GM12878 (cell line): ENCODE measurements around the gene IFNL1. TPM values are rescaled to one million over a fixed set of nuclear protein-coding genes. Genes with fewer than 3 reads are reported as not detected.

Source experiments
- ATAC-seq: fragments of 200-7000 bp; cut with Tn5 transposase; 3 replicates; pipeline ENCODE4 v1.9.1; 2020; ENCODE audit warnings: mild to moderate bottlenecking, moderate library complexity
- BruUV-seq: library from RNA; stranded (reverse); fragments of 400-500 nt; replicated peaks from 2 replicates; lab custom pipeline; 2021; lab: Mats Ljungman, UMichigan
- CTCF ChIA-PET: fragments of 300-600 bp; sonication (Branson Sonifier 250); formaldehyde crosslinking; extraction: SDS; loops from one replicate; lab custom pipeline; 2021; ENCODE audit warnings: inconsistent platforms; lab: Yijun Ruan, JAX
- POLR2A ChIA-PET: fragments of 350-600 bp; formaldehyde crosslinking; extraction: SDS; loops from one replicate; lab custom pipeline; 2021; ENCODE audit warnings: inconsistent platforms; lab: Charles Lee
- RAD21 ChIA-PET: fragments of 300-600 bp; sonication (Branson Sonifier 250); formaldehyde crosslinking; loops from one replicate; lab custom pipeline; 2023; ENCODE audit warnings: antibody characterized with exemption; ENCODE audit not compliant: unreplicated experiment; lab: Charles Lee
- SMC1A ChIA-PET: fragments of 300-600 bp; sonication (Branson Sonifier 250); formaldehyde crosslinking; loops from one replicate; lab custom pipeline; 2023; ENCODE audit not compliant: unreplicated experiment, uncharacterized antibody; lab: Charles Lee
- DNase-seq: peaks from one replicate; pipeline ENCODE4 v3.0.0-alpha.2; 2011; ENCODE audit warnings: low read depth, low spot score
- FAIRE-seq: peaks from 3 replicates; lab custom pipeline; 2011; peaks lifted over from hg19 to GRCh38; lab: Jason Lieb, UNC
- H2AFZ ChIP-seq: 2 replicates; pipeline ENCODE4 v1.6.0; 2011; ENCODE audit warnings: low read depth, low read length, control low read depth; ENCODE audit not compliant: control insufficient read depth
- H3K27ac ChIP-seq: 2 replicates; pipeline ENCODE4 v1.5.1; 2011; ENCODE audit warnings: control low read depth; ENCODE audit not compliant: control insufficient read depth, insufficient read depth
- H3K27me3 ChIP-seq, 2 experiments: replicated peaks in 1 of 2; 2 replicates each; pipeline versions ENCODE4 v1.6.0 to v1.6.1; 2011; ENCODE audit warnings: low read length in 1 of 2; ENCODE audit not compliant: control insufficient read depth in 2 of 2, insufficient read depth in 2 of 2
- H3K36me3 ChIP-seq, 2 experiments: 2 replicates each; pipeline ENCODE4 v1.5.1; 2011; ENCODE audit warnings: low read length in 1 of 2; ENCODE audit not compliant: control insufficient read depth in 2 of 2, insufficient read depth in 2 of 2
- H3K4me1 ChIP-seq: 2 replicates; pipeline ENCODE4 v1.6.1; 2011; ENCODE audit warnings: mild to moderate bottlenecking, low read length, moderate library complexity, mixed read lengths; ENCODE audit not compliant: control insufficient read depth, insufficient read depth
- H3K4me2 ChIP-seq: 2 replicates; pipeline ENCODE4 v1.6.0; 2011; ENCODE audit warnings: control low read depth; ENCODE audit not compliant: control insufficient read depth, insufficient read depth
- H3K4me3 ChIP-seq: fragments of 200-600 bp; sonication (generic); 2 replicates; pipeline ENCODE4 v1.5.1; 2016
- H3K79me2 ChIP-seq: 2 replicates; pipeline ENCODE4 v1.6.0; 2011; ENCODE audit warnings: low read length; ENCODE audit not compliant: control insufficient read depth, insufficient read depth
- H3K9ac ChIP-seq: 2 replicates; pipeline ENCODE4 v1.8.0; 2011; ENCODE audit warnings: low read length, control low read depth, mixed read lengths; ENCODE audit not compliant: control insufficient read depth, insufficient read depth
- H3K9me3 ChIP-seq: replicated peaks from 3 replicates; pipeline ENCODE4 v1.5.1; 2011; ENCODE audit warnings: mild to moderate bottlenecking, low read length; ENCODE audit not compliant: control insufficient read depth, insufficient read depth
- H4K20me1 ChIP-seq: 2 replicates; pipeline ENCODE4 v1.6.0; 2011; ENCODE audit not compliant: control insufficient read depth, insufficient read depth
- ATF2 ChIP-seq: IDR thresholded peaks from 2 replicates; pipeline ENCODE4 v1.6.1; 2012; ENCODE audit warnings: low read length, inconsistent platforms
- BACH1 ChIP-seq: fragments of 450-650 bp; IDR thresholded peaks from 2 replicates; pipeline ENCODE4 v1.6.1; 2017; ENCODE audit warnings: mild to moderate bottlenecking, borderline replicate concordance
- BHLHE40 ChIP-seq, 2 experiments: fragments of 450-650 bp in 1 of 2; IDR thresholded peaks; 2 replicates each; pipeline ENCODE4 v1.6.1; 2011 to 2017; ENCODE audit warnings: low read depth in 2 of 2, borderline replicate concordance in 1 of 2, improper control_type of control experiment in 1 of 2, low read length in 1 of 2, mild to moderate bottlenecking in 1 of 2
- E2F4 ChIP-seq: IDR thresholded peaks from 2 replicates; pipeline ENCODE4 v1.6.1; 2012; ENCODE audit warnings: low read depth, low read length, improper control_type of control experiment
- EP300 ChIP-seq, 2 experiments: fragments of 150-350 bp in 1 of 2; IDR thresholded peaks; 2 replicates each; pipeline ENCODE4 v1.6.1; 2011 to 2012; ENCODE audit warnings: low read depth in 2 of 2, low read length in 2 of 2, borderline replicate concordance in 1 of 2, improper control_type of control experiment in 1 of 2, inconsistent platforms in 1 of 2; ENCODE audit not compliant: control insufficient read depth in 1 of 2
- HDAC2 ChIP-seq: fragments of 200-600 bp; sonication (generic); IDR thresholded peaks from 2 replicates; pipeline ENCODE4 v1.6.1; 2017
- HDAC6 ChIP-seq: fragments of 200-600 bp; sonication (generic); IDR thresholded peaks from one replicate; pipeline ENCODE4 v1.8.0; 2017; ENCODE audit warnings: antibody characterized with exemption; ENCODE audit not compliant: unreplicated experiment
- JUNB ChIP-seq: IDR thresholded peaks from 2 replicates; pipeline ENCODE4 v1.6.1; 2016; ENCODE audit warnings: antibody characterized with exemption, mild to moderate bottlenecking
- KAT2A ChIP-seq: conservative IDR thresholded peaks from 2 replicates; pipeline ENCODE4 v1.6.1; 2011; ENCODE audit warnings: low read depth, low read length; ENCODE audit not compliant: control insufficient read depth
- MEF2A ChIP-seq: IDR thresholded peaks from 2 replicates; pipeline ENCODE4 v1.6.1; 2011; ENCODE audit warnings: low read depth, mild to moderate bottlenecking, low read length, moderate library complexity; ENCODE audit not compliant: insufficient read depth
- NFYB ChIP-seq: IDR thresholded peaks from 2 replicates; pipeline ENCODE4 v1.6.1; 2011; ENCODE audit warnings: low read depth, mild to moderate bottlenecking, low read length, improper control_type of control experiment, moderate library complexity; ENCODE audit not compliant: insufficient read depth
- NR2C2 ChIP-seq: IDR thresholded peaks from 2 replicates; pipeline ENCODE4 v1.6.1; 2011; ENCODE audit warnings: borderline replicate concordance, low read depth; ENCODE audit not compliant: control insufficient read depth, insufficient read length
- RUNX3 ChIP-seq: IDR thresholded peaks from 2 replicates; pipeline ENCODE4 v1.6.1; 2012; ENCODE audit warnings: low read length, inconsistent platforms
- SUPT20H ChIP-seq: IDR thresholded peaks from 2 replicates; pipeline ENCODE4 v1.6.1; 2011; ENCODE audit warnings: low read depth, mild to moderate bottlenecking, low read length, moderate library complexity, borderline replicate concordance; ENCODE audit not compliant: control insufficient read depth
- ZBTB4 ChIP-seq: fragments of 450-650 bp; formaldehyde crosslinking; IDR thresholded peaks from 2 replicates; pipeline ENCODE4 v1.4.0; 2022; ENCODE audit warnings: mild to moderate bottlenecking, moderate library complexity
- ZNF622 ChIP-seq: fragments of 450-650 bp; IDR thresholded peaks from 2 replicates; pipeline ENCODE4 v1.6.1; 2017; ENCODE audit warnings: mild to moderate bottlenecking, inconsistent platforms
- WGBS: methylation state at CpG from one replicate; pipeline ENCODE4 v1.1.6; 2016; ENCODE audit warnings: low lambda C conversion rate; ENCODE audit not compliant: insufficient replicate concordance, insufficient coverage; ENCODE audit errors: missing lambda C conversion rate; 5-methylcytosine and 5-hydroxymethylcytosine counted together
- in situ Hi-C: fragments of 300-500 bp; cut with MboI; formaldehyde crosslinking; loops from 9 replicates; pipeline ENCODE4 v1.14.3; 2018; ENCODE audit warnings: mixed read lengths
- intact Hi-C: fragments of 100-400 bp; cut with micrococcal nuclease; formaldehyde crosslinking; loops from one replicate; pipeline ENCODE4 v1.14.2; 2022; ENCODE audit not compliant: unreplicated experiment
- polyA plus RNA-seq, 11 experiments: library from polyadenylated mRNA; depleted of rRNA in 4 of 11; unstranded in 6 of 11; stranded (reverse) in 5 of 11; fragments of >200 nt; fragmentation: Nextera tagmentation in 4 of 11; fragmentation: Illumina TruSeq in 1 of 11; extraction: Ambion mirVana in 4 of 11; extraction: Trizol in 1 of 11; gene quantifications; 1 replicate in 1 of 11; 2 replicates in 10 of 11; pipeline versions ENCODE4 v1.2.1 to v1.2.3, GENCODE V29; 2011 to 2016; ENCODE audit warnings: inconsistent platforms in 2 of 11, missing spikeins in 2 of 11, low read depth in 1 of 11
- total RNA-seq, 4 experiments: library from RNA; depleted of rRNA in 3 of 4; stranded (reverse); fragments of >200 nt in 3 of 4; fragmentation: Illumina TruSeq in 1 of 4; extraction: Trizol in 1 of 4; gene quantifications; 2 replicates each; pipeline versions ENCODE4 v1.2.1 to v1.2.3, GENCODE V29; 2013 to 2021

IFNL1 gene
- total and polyA plus RNA-seq, 10 of the 15 experiments (the other 5 are each of a cell fraction or from before 2014, with no cell fraction given), result not detected

GRCh38 chr19:39321832-39322176, 25.6 kb downstream of the IFNL1 start (continued):
- no peak for TF ChIP-seq RUNX3

GRCh38 chr19:39324242-39324842, 28.1 kb downstream of the IFNL1 start:
- H3K36me3 ChIP-seq, result peaks cover 0 to 2% of the 10 kb centered on the region in 2 experiments; a peak in 2 of 4 replicates
- H3K27ac ChIP-seq, result no peak overlapping the region
- SMC1A ChIA-PET, result no interaction called here
- H2AFZ ChIP-seq, result no peak overlapping the region
- CTCF ChIA-PET, result no interaction called here
- no peaks in the 10 kb centered on the region for H4K20me1 ChIP-seq
- FAIRE-seq (no peak), DNase-seq (no peak)
- RAD21 ChIA-PET, result interaction anchor here (0.8 kb wide), 1 partner anchor 18 kb away, joined by 3 read pairs; the partner anchor contains the start of gene SAMD4B
- 65% methylated on average over 5 of the region's 5 CpGs for WGBS
- H3K4me1 ChIP-seq, result peaks cover 5% of the 10 kb centered on the region
- no peaks in the 10 kb centered on the region; a peak in 1 of 4 replicates for H3K27me3 ChIP-seq
- H3K4me2 ChIP-seq, result no peak overlapping the region
- no peak overlapping the region for H3K9ac ChIP-seq
- in situ Hi-C loops, result no loop called here
- no peak for TF ChIP-seq KAT2A
- TF ChIP-seq EP300 (IDR thresholded peaks at IDR 0.05; ENCODE audit: borderline replicate concordance in 1 of 2, control insufficient read depth in 1 of 2, low read depth in 2 of 2, low read length in 2 of 2), result no peak
- no peak for TF ChIP-seq ZNF622
- TF ChIP-seq NR2C2, result no peak
- TF ChIP-seq BACH1, result no peak
- TF ChIP-seq SUPT20H, result no peak
- TF ChIP-seq JUNB, result no peak
- TF ChIP-seq ATF2, result no peak
- no peak for TF ChIP-seq HDAC6
- TF ChIP-seq HDAC2, result no peak
- no peak for TF ChIP-seq BHLHE40 (IDR thresholded peaks at IDR 0.05; ENCODE audit: borderline replicate concordance in 1 of 2, low read depth in 2 of 2, low read length in 1 of 2)
- no peak for TF ChIP-seq RUNX3
- no peak for TF ChIP-seq ZBTB4 (CRISPR knock-in tag)
- no peak for TF ChIP-seq E2F4
- TF ChIP-seq MEF2A, result no peak
- no peak for TF ChIP-seq NFYB
- TF ChIP-seq, all 136 proteins: peak for 0
- H3K9me3 ChIP-seq, result no peaks in the 10 kb centered on the region
- no TSS peak for BruUV-seq
- intact Hi-C loops, result no loop called here
- POLR2A ChIA-PET, result no interaction called here
- no peak for ATAC-seq
- no peak overlapping the region for H3K4me3 ChIP-seq
- H3K79me2 ChIP-seq, result no peaks in the 10 kb centered on the region
